SK-N-SH (cell line): ENCODE results near the gene CASZ1.

ENCODE experiments used
- CTCF ChIP-seq: fragments of 200-600 bp; sonication (generic); IDR thresholded peaks from 2 replicates; pipeline ENCODE4 v1.6.1; 2017; ENCODE audit warnings: antibody characterized with exemption, mild to moderate bottlenecking, moderate library complexity
- RAD21 ChIP-seq: IDR thresholded peaks from 2 replicates; pipeline ENCODE4 v1.6.1; 2012; ENCODE audit warnings: mild to moderate bottlenecking, low read length
- RXRA ChIP-seq: IDR thresholded peaks from 2 replicates; pipeline ENCODE4 v1.4.0; 2012; ENCODE audit warnings: low read depth, mild to moderate bottlenecking, borderline replicate concordance
- TCF12 ChIP-seq: IDR thresholded peaks from 2 replicates; pipeline ENCODE4 v1.4.0; 2012
- ZBTB33 ChIP-seq: IDR thresholded peaks from 2 replicates; pipeline ENCODE4 v1.4.0; 2012; ENCODE audit warnings: low read depth, borderline replicate concordance

- TF ChIP-seq RAD21 (no peak), CTCF (no peak), RXRA (no peak), ZBTB33 (no peak), TCF12 (no peak)
Observed at GRCh38 chr1:10767282-10767681, 29.2 kb downstream of the CASZ1 start.
